ENCODE measurements around the gene MPDZ.

Gene MPDZ

DNA sequence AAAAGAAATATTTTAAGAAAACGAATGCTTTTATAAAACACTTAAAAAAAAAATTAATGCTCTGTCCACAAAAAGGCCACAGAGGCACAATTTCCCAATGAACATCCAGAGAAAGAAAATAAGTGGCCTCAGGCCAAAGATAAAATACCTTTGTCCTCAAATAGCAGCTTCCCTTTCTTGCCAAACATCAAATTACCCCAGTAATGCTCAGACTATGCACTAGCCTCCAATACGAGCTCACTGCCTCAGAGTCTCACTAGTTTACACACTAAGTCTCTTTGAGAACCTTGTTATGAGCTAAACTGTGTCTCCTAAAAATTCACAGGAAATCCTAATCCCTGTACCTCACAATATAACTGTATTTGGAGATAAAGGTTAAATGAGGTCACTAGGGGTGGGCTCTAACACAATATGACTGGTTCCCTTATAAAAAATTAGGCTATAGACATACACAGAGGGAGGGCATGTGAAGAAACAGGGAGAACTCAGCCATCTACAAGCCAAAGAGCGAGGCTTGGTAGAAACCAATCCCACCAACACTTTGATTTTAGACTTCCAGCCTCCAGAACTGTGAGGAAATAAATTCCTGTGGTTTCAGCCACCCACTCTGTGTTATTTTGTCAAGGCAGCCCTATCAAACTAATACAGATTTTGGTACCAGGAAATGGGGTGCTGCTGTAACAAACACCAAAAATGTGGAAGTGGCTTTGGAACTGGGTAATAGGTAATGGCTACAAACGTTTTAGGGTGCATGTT is 4.4 kb downstream of the MPDZ start:
- H3K27ac Mint-ChIP-seq: no peak overlapping the region
- peaks cover 2% of the 10 kb centered on the region for H3K9me3 Mint-ChIP-seq
- no peaks in the 10 kb centered on the region for H3K36me3 Mint-ChIP-seq (ENCODE audit: low read depth)
- peaks cover 21% of the 10 kb centered on the region for H3K27me3 Mint-ChIP-seq
- no peak overlapping the region for H3K4me3 Mint-ChIP-seq
- H3K4me1 Mint-ChIP-seq (ENCODE audit: low read depth): no peaks in the 10 kb centered on the region
- DNase-seq: no peak

DNA sequence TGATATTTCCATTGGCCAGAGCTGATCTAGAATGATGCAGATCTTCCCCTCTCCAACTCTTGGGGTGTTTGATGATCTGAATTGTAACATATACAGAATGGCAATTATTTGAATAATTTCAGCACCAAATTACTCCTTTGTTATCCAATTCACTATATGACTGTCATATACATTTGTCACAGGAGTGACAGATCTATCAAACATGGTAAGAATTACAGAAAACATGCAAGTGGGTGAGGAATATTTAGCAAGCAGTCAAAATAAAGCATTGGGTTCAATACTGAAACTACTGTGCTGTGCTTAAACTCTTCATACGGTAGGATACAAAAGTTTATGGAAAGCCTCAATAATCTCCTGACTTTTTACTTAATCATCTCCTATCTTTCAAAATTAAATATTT is 8.8 kb downstream of the MPDZ start:
- Mint-ChIP-seq H3K4me3 (no peak overlapping the region), H3K4me1 (ENCODE audit: low read depth) (no peaks in the 10 kb centered on the region), H3K27me3 (no peaks in the 10 kb centered on the region), H3K27ac (no peak overlapping the region), H3K9me3 (peaks cover 7% of the 10 kb centered on the region), H3K36me3 (ENCODE audit: low read depth) (no peaks in the 10 kb centered on the region)
- no peak for DNase-seq

GRCh38 chr9:13269589-13270452 is 9.7 kb downstream of the MPDZ start:
- H3K4me1 Mint-ChIP-seq (ENCODE audit: low read depth): no peaks in the 10 kb centered on the region
- H3K27me3 Mint-ChIP-seq: no peaks in the 10 kb centered on the region
- no peak for DNase-seq
- H3K27ac Mint-ChIP-seq: no peak overlapping the region
- H3K36me3 Mint-ChIP-seq (ENCODE audit: low read depth): no peaks in the 10 kb centered on the region
- H3K9me3 Mint-ChIP-seq: peaks cover 7% of the 10 kb centered on the region
- H3K4me3 Mint-ChIP-seq: no peak overlapping the region

- no peaks in the 10 kb centered on the region for H3K27me3 Mint-ChIP-seq
- no peak overlapping the region for H3K27ac Mint-ChIP-seq
- no peaks in the 10 kb centered on the region for H3K36me3 Mint-ChIP-seq (ENCODE audit: low read depth)
- no peak for DNase-seq
- H3K4me3 Mint-ChIP-seq: no peak overlapping the region
- H3K4me1 Mint-ChIP-seq (ENCODE audit: low read depth): no peaks in the 10 kb centered on the region
- peaks cover 7% of the 10 kb centered on the region for H3K9me3 Mint-ChIP-seq
These were observed 11.0 kb downstream of the MPDZ start for GRCh38 chr9:13268469-13268868.

- Mint-ChIP-seq H3K4me1 (ENCODE audit: low read depth) (no peaks in the 10 kb centered on the region), H3K9me3 (peaks cover 7% of the 10 kb centered on the region), H3K27ac (no peak overlapping the region), H3K27me3 (no peaks in the 10 kb centered on the region), H3K36me3 (ENCODE audit: low read depth) (no peaks in the 10 kb centered on the region), H3K4me3 (no peak overlapping the region)
- no peak for DNase-seq
These were observed 11.7 kb downstream of the MPDZ start for GRCh38 chr9:13267743-13268142.

GRCh38 chr9:13266167-13266566 is 13.3 kb downstream of the MPDZ start:
- H3K9me3 Mint-ChIP-seq: peaks cover 7% of the 10 kb centered on the region
- no peaks in the 10 kb centered on the region for H3K36me3 Mint-ChIP-seq (ENCODE audit: low read depth)
- no peak overlapping the region for H3K4me3 Mint-ChIP-seq
- no peak overlapping the region for H3K27ac Mint-ChIP-seq
- no peaks in the 10 kb centered on the region for H3K27me3 Mint-ChIP-seq
- H3K4me1 Mint-ChIP-seq (ENCODE audit: low read depth): no peaks in the 10 kb centered on the region
- no peak for DNase-seq

GRCh38 chr9:13264788-13265187 is 14.7 kb downstream of the MPDZ start:
- no peaks in the 10 kb centered on the region for H3K27me3 Mint-ChIP-seq
- H3K4me3 Mint-ChIP-seq: no peak overlapping the region
- DNase-seq: no peak
- H3K9me3 Mint-ChIP-seq: peaks cover 5% of the 10 kb centered on the region
- H3K27ac Mint-ChIP-seq: no peak overlapping the region
- no peaks in the 10 kb centered on the region for H3K4me1 Mint-ChIP-seq (ENCODE audit: low read depth)
- H3K36me3 Mint-ChIP-seq (ENCODE audit: low read depth): no peaks in the 10 kb centered on the region

DNA sequence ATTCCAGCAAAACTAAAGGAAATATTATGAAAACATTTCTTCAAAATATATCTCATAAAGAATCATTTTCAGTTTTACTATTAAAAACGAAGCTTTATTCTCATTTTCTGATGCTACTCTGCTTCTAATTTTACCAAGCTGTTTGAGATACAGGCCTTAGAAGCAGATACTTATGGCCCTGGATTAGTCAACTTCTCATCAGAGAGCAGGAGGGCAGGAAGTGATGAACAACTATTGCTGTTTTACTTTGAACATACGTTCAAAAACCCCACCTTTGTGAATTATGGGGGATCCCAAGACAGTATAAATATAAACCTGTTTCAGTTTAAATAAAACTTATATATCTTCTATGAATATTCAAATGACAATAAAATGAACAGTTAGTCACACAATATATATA is 16.0 kb downstream of the MPDZ start:
- Mint-ChIP-seq H3K9me3 (peaks cover 11% of the 10 kb centered on the region), H3K27ac (no peak overlapping the region), H3K27me3 (no peaks in the 10 kb centered on the region), H3K4me1 (ENCODE audit: low read depth) (no peaks in the 10 kb centered on the region), H3K4me3 (no peak overlapping the region), H3K36me3 (ENCODE audit: low read depth) (no peaks in the 10 kb centered on the region)
- no peak for DNase-seq

DNA sequence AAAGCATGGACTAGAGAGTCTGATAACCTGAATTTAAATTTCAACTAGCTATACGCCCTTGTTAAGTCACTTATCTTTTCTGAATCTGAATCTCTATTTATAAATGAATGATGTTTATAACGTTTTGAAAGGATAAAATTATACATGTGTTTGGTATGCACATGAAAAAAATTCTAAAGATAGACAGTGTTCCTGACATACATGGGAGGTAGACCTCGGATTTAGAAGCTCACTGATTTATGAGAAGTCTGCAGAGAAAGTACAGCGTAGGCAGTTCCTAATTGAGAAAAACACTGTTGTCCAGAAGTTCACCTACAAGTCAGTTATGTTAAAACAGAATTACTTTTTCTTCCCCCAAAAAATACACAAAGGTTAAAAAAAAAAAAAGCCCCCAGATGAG is 26.6 kb downstream of the MPDZ start:
- H3K4me1 Mint-ChIP-seq (ENCODE audit: low read depth): no peaks in the 10 kb centered on the region
- no peak overlapping the region for H3K4me3 Mint-ChIP-seq
- H3K27ac Mint-ChIP-seq: no peak overlapping the region
- no peaks in the 10 kb centered on the region for H3K27me3 Mint-ChIP-seq
- peaks cover 9% of the 10 kb centered on the region for H3K9me3 Mint-ChIP-seq
- H3K36me3 Mint-ChIP-seq (ENCODE audit: low read depth): no peaks in the 10 kb centered on the region
- no peak for DNase-seq

- Mint-ChIP-seq H3K36me3 (ENCODE audit: low read depth) (no peaks in the 10 kb centered on the region), H3K4me3 (no peak overlapping the region), H3K27me3 (no peaks in the 10 kb centered on the region), H3K27ac (no peak overlapping the region), H3K4me1 (ENCODE audit: low read depth) (no peaks in the 10 kb centered on the region), H3K9me3 (peaks cover 10% of the 10 kb centered on the region)
- DNase-seq: no peak
These were observed 35.3 kb downstream of the MPDZ start for GRCh38 chr9:13244181-13244580.

GRCh38 chr9:13241283-13241682 is 38.2 kb downstream of the MPDZ start:
- Mint-ChIP-seq H3K9me3 (peaks cover 10% of the 10 kb centered on the region), H3K4me3 (no peak overlapping the region), H3K27me3 (no peaks in the 10 kb centered on the region), H3K27ac (no peak overlapping the region), H3K4me1 (ENCODE audit: low read depth) (no peaks in the 10 kb centered on the region), H3K36me3 (ENCODE audit: low read depth) (no peaks in the 10 kb centered on the region)
- no peak for DNase-seq

- Mint-ChIP-seq H3K9me3 (peaks cover 10% of the 10 kb centered on the region), H3K4me1 (ENCODE audit: low read depth) (no peaks in the 10 kb centered on the region), H3K4me3 (no peak overlapping the region), H3K36me3 (ENCODE audit: low read depth) (no peaks in the 10 kb centered on the region), H3K27ac (no peak overlapping the region), H3K27me3 (no peaks in the 10 kb centered on the region)
- no peak for DNase-seq
These were observed 39.8 kb downstream of the MPDZ start for GRCh38 chr9:13239660-13240059.

GRCh38 chr9:13239208-13239607 is 40.3 kb downstream of the MPDZ start:
- Mint-ChIP-seq H3K27me3 (no peaks in the 10 kb centered on the region), H3K4me1 (ENCODE audit: low read depth) (no peaks in the 10 kb centered on the region), H3K9me3 (peaks cover 10% of the 10 kb centered on the region), H3K4me3 (no peak overlapping the region), H3K27ac (no peak overlapping the region), H3K36me3 (ENCODE audit: low read depth) (no peaks in the 10 kb centered on the region)
- no peak for DNase-seq

- no peaks in the 10 kb centered on the region for H3K36me3 Mint-ChIP-seq (ENCODE audit: low read depth)
- H3K27me3 Mint-ChIP-seq: no peaks in the 10 kb centered on the region
- no peak overlapping the region for H3K27ac Mint-ChIP-seq
- peaks cover 5% of the 10 kb centered on the region for H3K9me3 Mint-ChIP-seq
- no peak overlapping the region for H3K4me3 Mint-ChIP-seq
- DNase-seq: no peak
- no peaks in the 10 kb centered on the region for H3K4me1 Mint-ChIP-seq (ENCODE audit: low read depth)
These were observed 44.6 kb downstream of the MPDZ start for GRCh38 chr9:13234932-13235331.

- H3K36me3 Mint-ChIP-seq (ENCODE audit: low read depth): no peaks in the 10 kb centered on the region
- no peak overlapping the region for H3K27ac Mint-ChIP-seq
- no peaks in the 10 kb centered on the region for H3K4me1 Mint-ChIP-seq (ENCODE audit: low read depth)
- no peak for DNase-seq
- H3K9me3 Mint-ChIP-seq: peaks cover 13% of the 10 kb centered on the region
- no peak overlapping the region for H3K4me3 Mint-ChIP-seq
- no peaks in the 10 kb centered on the region for H3K27me3 Mint-ChIP-seq
These were observed 51.1 kb downstream of the MPDZ start for GRCh38 chr9:13228431-13228830.
